Fibroblast of lung (primary cell): ENCODE results near the gene PFKM. TPM values are rescaled to one million over a fixed set of nuclear protein-coding genes. Genes with fewer than 3 reads are reported as not detected.
A peak's percentile ranks its signal among the peaks of the same experiment; 100 is the strongest.

ENCODE experiments used
- DNase-seq, 2 donors: peaks; one replicate each; pipeline versions ENCODE4 v3.0.0 to v3.0.0-alpha.2; 2010; ENCODE audit warnings: low read depth in 2 of 2
- H2AFZ ChIP-seq: 2 replicates; pipeline ENCODE4 v1.5.1; 2012; ENCODE audit warnings: low read length, control low read depth, inconsistent platforms
- H3K27ac ChIP-seq: 2 replicates; pipeline ENCODE4 v1.5.1; 2011; ENCODE audit warnings: low read length, control low read depth; ENCODE audit not compliant: insufficient read depth
- H3K27me3 ChIP-seq: 2 replicates; pipeline ENCODE4 v1.5.1; 2011; ENCODE audit warnings: mild to moderate bottlenecking, low read length; ENCODE audit not compliant: control insufficient read depth, insufficient read depth
- H3K36me3 ChIP-seq: 2 replicates; pipeline ENCODE4 v1.5.1; 2011; ENCODE audit warnings: low read length; ENCODE audit not compliant: control insufficient read depth, insufficient read depth
- H3K4me1 ChIP-seq: 2 replicates; pipeline ENCODE4 v1.5.1; 2011; ENCODE audit warnings: low read length; ENCODE audit not compliant: control insufficient read depth, insufficient read depth; ENCODE audit errors: extremely low read depth
- H3K4me2 ChIP-seq: 2 replicates; pipeline ENCODE4 v1.5.1; 2011; ENCODE audit warnings: low read length, control low read depth; ENCODE audit not compliant: insufficient read depth; ENCODE audit errors: extremely low read depth
- H3K4me3 ChIP-seq, 4 experiments: fragments of 200-600 bp in 1 of 4; sonication (generic) in 1 of 4; replicated peaks in 1 of 4; 2 replicates each; pipeline ENCODE4 v1.5.1; 2011 to 2016; ENCODE audit warnings: low read length in 4 of 4, low read depth in 3 of 4, mild to moderate bottlenecking in 3 of 4, control low read depth in 2 of 4, inconsistent platforms in 1 of 4, mixed read lengths in 1 of 4; ENCODE audit not compliant: insufficient read depth in 1 of 4; ENCODE audit errors: control extremely low read depth in 1 of 4
- H3K79me2 ChIP-seq: 2 replicates; pipeline ENCODE4 v1.5.1; 2012; ENCODE audit warnings: mild to moderate bottlenecking, low read length, inconsistent platforms; ENCODE audit not compliant: control insufficient read depth, insufficient read depth
- H3K9ac ChIP-seq: 2 replicates; pipeline ENCODE4 v1.5.1; 2011; ENCODE audit warnings: mild to moderate bottlenecking, low read length, control low read depth; ENCODE audit not compliant: insufficient read depth
- H3K9me3 ChIP-seq: 2 replicates; pipeline ENCODE4 v1.5.1; 2012; ENCODE audit warnings: low read depth, low read length; ENCODE audit not compliant: control insufficient read depth, insufficient read depth
- H4K20me1 ChIP-seq: 2 replicates; pipeline ENCODE4 v1.5.1; 2011; ENCODE audit warnings: low read length; ENCODE audit not compliant: control insufficient read depth, insufficient read depth; ENCODE audit errors: extremely low read depth
- EZH2 ChIP-seq: IDR thresholded peaks from 2 replicates; pipeline ENCODE4 v1.5.1; 2012; ENCODE audit warnings: low read length, control low read depth, mild to moderate bottlenecking; ENCODE audit errors: missing control alignments
- polyA plus RNA-seq, 2 donors: library from polyadenylated mRNA; depleted of rRNA in 1 of 2; stranded (reverse) in 1 of 2; unstranded in 1 of 2; fragments of >200 nt; gene quantifications; 2 replicates each; pipeline ENCODE4 v1.2.1, GENCODE V29; 2011 to 2012; ENCODE audit warnings: missing spikeins in 1 of 2
- total RNA-seq: library from RNA; depleted of rRNA; stranded (reverse); fragments of >200 nt; gene quantifications from 2 replicates; pipeline ENCODE4 v1.2.1, GENCODE V29; 2014
- TF ChIP-seq, protein P1 (sequence below), 2 donors: IDR thresholded peaks in 1 of 2; conservative IDR thresholded peaks in 1 of 2; 1 replicate in 1 of 2; 2 replicates in 1 of 2; pipeline ENCODE4 v1.5.1; 2011 to 2012; ENCODE audit warnings: low read length in 2 of 2, control low read depth in 1 of 2, inconsistent platforms in 1 of 2, low read depth in 1 of 2, mild to moderate bottlenecking in 1 of 2

The PFKM gene
- total and polyA plus RNA-seq, 2 donors (not counting 1 experiment from before 2014, with no cell fraction given), result 88.4 to 98.9 TPM

DNA sequence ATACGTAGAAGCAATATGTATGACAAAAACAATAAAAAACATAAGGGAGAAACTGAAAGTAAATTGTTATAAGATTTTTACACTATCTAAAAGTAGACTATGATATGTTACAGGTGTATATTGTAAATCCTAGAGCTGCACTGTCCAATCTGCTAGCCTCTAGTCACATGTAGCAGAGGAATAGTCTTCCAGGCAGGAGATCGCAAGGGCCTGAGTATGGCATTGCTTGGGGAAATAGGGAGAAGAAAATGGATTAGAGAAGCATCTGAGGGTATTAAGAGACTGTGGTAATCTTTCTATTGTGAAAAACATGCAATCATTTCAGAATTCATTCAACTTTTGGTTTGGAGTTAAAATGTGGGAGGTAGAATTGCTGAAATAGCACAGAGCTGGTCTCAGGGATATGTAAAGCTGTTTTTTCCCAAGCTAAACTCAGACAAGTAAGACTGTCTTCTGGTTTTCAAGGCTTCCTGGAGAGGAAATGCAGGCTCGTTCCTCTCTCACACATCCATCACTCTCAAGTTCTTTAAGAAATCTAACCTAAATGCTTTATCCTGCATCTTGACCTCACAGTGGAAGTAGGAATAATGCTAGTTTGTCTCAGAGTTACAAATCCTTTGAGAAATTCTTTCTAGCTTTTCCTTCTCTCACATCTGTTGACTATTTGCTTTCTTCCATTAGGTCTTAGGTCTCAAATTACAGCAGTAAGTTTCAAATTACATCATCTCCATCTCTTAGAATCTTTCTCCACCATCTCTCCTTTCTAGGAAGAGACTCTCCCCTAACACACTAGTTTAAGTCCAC, 56.7 kb downstream of the PFKM start:
- TF ChIP-seq EZH2, result no peak
- TF ChIP-seq, protein P1, sequence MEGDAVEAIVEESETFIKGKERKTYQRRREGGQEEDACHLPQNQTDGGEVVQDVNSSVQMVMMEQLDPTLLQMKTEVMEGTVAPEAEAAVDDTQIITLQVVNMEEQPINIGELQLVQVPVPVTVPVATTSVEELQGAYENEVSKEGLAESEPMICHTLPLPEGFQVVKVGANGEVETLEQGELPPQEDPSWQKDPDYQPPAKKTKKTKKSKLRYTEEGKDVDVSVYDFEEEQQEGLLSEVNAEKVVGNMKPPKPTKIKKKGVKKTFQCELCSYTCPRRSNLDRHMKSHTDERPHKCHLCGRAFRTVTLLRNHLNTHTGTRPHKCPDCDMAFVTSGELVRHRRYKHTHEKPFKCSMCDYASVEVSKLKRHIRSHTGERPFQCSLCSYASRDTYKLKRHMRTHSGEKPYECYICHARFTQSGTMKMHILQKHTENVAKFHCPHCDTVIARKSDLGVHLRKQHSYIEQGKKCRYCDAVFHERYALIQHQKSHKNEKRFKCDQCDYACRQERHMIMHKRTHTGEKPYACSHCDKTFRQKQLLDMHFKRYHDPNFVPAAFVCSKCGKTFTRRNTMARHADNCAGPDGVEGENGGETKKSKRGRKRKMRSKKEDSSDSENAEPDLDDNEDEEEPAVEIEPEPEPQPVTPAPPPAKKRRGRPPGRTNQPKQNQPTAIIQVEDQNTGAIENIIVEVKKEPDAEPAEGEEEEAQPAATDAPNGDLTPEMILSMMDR (conservative IDR thresholded peaks at IDR 0.05 in 1 of 2, IDR thresholded peaks at IDR 0.05 in 1 of 2; ENCODE audit: low read depth in 1 of 2, low read length in 2 of 2), result no peak
- H3K4me2 ChIP-seq, result peak overlapping the region; percentile 8
- H3K4me3 ChIP-seq, result peak overlapping the region in 1 of 4 experiments; percentile 29
- no peaks in the 10 kb centered on the region for H3K36me3 ChIP-seq
- no peaks in the 10 kb centered on the region for H3K4me1 ChIP-seq
- H3K9me3 ChIP-seq, result no peaks in the 10 kb centered on the region
- H3K27me3 ChIP-seq, result peaks cover 31% of the 10 kb centered on the region
- no peak overlapping the region for H2AFZ ChIP-seq
- DNase-seq, result peak in 1 of 2 donors; percentile 55
- H4K20me1 ChIP-seq, result no peaks in the 10 kb centered on the region
- H3K9ac ChIP-seq, result no peak overlapping the region
- H3K79me2 ChIP-seq, result no peaks in the 10 kb centered on the region
- H3K27ac ChIP-seq, result no peak overlapping the region

DNA sequence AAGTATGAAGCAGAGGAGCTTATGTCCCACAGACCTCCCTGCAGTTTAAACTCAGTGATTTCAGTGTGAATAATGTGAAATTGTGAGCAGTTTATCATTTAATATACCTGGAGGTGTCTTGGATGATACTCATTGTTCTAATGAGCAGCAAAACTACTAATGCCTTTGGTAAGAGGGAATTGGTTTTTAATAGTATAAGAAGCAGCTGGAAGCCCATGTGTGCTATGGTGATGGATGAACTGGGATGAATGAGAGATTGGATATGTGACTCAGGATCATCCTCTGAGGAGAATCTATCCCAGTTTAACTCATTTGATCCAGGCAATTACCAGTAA, 57.2 kb downstream of the PFKM start:
- no peaks in the 10 kb centered on the region for H3K36me3 ChIP-seq
- no peak overlapping the region for H3K4me3 ChIP-seq
- TF ChIP-seq, protein P1 (conservative IDR thresholded peaks at IDR 0.05 in 1 of 2, IDR thresholded peaks at IDR 0.05 in 1 of 2; ENCODE audit: low read depth in 1 of 2, low read length in 2 of 2), result no peak
- no peak for TF ChIP-seq EZH2
- H3K79me2 ChIP-seq, result no peaks in the 10 kb centered on the region
- peaks cover 36% of the 10 kb centered on the region for H3K27me3 ChIP-seq
- H3K4me2 ChIP-seq, result no peak overlapping the region
- no peaks in the 10 kb centered on the region for H4K20me1 ChIP-seq
- DNase-seq, result no peak
- H3K4me1 ChIP-seq, result no peaks in the 10 kb centered on the region
- no peaks in the 10 kb centered on the region for H3K9me3 ChIP-seq
- no peak overlapping the region for H2AFZ ChIP-seq
- H3K9ac ChIP-seq, result no peak overlapping the region
- no peak overlapping the region for H3K27ac ChIP-seq

DNA sequence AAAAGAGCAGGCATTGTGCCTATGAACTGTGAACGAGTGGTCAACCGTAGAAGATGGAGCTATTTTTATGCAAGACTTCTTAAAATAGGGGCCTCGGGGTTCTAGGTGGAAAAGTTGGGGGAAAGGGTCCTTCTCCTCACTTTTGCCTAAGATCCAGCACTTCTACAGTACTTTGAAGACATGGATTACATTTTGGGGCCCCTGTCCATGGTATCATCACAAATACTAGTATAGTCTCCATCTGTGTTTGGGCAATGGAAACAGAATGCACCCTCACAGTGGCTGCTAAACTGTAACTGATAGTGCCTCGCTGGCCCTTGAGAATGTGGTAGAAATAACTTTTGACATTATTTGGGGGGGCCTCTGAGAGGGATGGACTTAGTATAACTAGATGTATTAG, 58.8 kb downstream of the PFKM start:
- Histone ChIP-seq H3K4me1 (peaks cover 4% of the 10 kb centered on the region), H3K27me3 (peaks cover 41% of the 10 kb centered on the region), H3K9ac (no peak overlapping the region), H3K27ac (no peak overlapping the region), H3K9me3 (no peaks in the 10 kb centered on the region), H3K4me2 (no peak overlapping the region), H2AFZ (no peak overlapping the region), H4K20me1 (no peaks in the 10 kb centered on the region), H3K4me3 (no peak overlapping the region), H3K36me3 (no peaks in the 10 kb centered on the region), H3K79me2 (no peaks in the 10 kb centered on the region)
- TF ChIP-seq EZH2, result no peak
- TF ChIP-seq, protein P1 (conservative IDR thresholded peaks at IDR 0.05 in 1 of 2, IDR thresholded peaks at IDR 0.05 in 1 of 2; ENCODE audit: low read depth in 1 of 2, low read length in 2 of 2), result no peak
- DNase-seq, result no peak
